HK-2 (cell line): ENCODE measurements around the gene TMEM51.

Experiments
- DNase-seq: peaks from one replicate; pipeline ENCODE4 v3.0.0-alpha.2; 2018; ENCODE audit not compliant: unreplicated experiment

The TMEM51 gene

GRCh38 chr1:15246960-15247614 is 93.5 kb downstream of the TMEM51 start, which contains the start of gene FHAD1:
FHAD1 (plus strand) TSS chr1:15247223; CDS start chr1:15251785, 4,562 bp downstream.
- DNase-seq, result peak; percentile 72

- DNase-seq, result no peak
Observed at GRCh38 chr1:15248216-15248615, 94.7 kb downstream of the TMEM51 start.

DNA sequence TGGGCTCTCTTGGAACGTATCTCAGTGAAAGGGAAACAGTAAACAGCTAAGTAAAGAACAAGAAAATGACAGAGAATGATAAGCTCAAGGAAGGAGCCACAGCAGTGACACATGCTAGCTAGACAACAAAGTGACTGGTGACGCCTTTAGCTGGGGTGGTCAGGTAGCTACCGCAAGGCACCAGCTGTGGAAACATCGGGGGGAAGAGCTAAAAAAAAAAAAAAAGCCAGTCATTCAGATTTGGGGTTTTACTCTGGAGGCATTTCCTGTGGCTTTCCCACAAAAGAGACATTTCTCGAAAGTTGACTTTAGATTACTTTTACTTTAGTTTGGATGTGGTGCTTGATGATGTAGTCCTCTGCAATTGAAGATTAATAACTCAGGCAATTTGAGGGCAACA is 95.5 kb downstream of the TMEM51 start:
- DNase-seq, result no peak

GRCh38 chr1:15251857-15252835 is 98.6 kb downstream of the TMEM51 start:
- DNase-seq, result no peak

DNA sequence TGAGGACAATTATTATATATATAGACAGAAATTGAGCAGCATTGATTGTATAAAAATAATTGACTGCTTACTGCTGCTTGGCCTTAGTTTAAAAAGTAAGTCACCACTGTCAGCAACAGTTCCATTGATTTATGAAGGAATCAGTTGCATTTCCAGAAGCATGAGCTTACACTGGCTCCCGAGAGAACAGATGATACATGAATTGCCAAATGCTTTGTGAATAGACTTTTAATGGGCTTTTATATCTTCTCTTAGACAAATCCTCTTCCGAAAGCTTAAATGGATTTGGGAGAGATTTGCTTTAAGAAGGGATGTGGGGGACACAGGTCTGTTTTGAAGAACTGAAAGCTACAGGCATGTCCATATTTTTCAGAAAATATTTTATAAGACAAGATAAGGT is 101.0 kb downstream of the TMEM51 start:
- DNase-seq, result no peak

- DNase-seq, result no peak
Observed at GRCh38 chr1:15255582-15256149, 102.1 kb downstream of the TMEM51 start.

GRCh38 chr1:15256584-15256983 is 103.0 kb downstream of the TMEM51 start:
- no peak for DNase-seq

DNA sequence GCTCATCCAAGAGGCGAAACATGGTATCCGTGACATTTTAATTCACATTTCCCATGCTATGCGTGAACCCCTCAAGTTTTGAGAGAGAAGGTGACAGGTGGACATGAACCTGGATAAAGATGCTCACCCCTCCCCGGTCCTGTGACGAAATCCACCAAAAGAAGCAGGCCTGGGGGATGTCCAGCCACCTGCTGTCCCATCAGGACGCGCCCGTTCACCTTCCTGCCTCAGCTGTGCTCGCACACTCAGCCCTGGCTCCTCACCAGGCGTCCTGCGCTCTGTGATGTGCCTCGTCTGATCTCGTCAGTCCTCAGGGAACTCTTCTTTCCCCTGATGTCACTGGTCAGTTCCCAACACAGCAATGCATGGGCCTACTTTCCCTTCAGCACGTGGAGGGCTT is 103.8 kb downstream of the TMEM51 start:
- DNase-seq, result no peak

DNA sequence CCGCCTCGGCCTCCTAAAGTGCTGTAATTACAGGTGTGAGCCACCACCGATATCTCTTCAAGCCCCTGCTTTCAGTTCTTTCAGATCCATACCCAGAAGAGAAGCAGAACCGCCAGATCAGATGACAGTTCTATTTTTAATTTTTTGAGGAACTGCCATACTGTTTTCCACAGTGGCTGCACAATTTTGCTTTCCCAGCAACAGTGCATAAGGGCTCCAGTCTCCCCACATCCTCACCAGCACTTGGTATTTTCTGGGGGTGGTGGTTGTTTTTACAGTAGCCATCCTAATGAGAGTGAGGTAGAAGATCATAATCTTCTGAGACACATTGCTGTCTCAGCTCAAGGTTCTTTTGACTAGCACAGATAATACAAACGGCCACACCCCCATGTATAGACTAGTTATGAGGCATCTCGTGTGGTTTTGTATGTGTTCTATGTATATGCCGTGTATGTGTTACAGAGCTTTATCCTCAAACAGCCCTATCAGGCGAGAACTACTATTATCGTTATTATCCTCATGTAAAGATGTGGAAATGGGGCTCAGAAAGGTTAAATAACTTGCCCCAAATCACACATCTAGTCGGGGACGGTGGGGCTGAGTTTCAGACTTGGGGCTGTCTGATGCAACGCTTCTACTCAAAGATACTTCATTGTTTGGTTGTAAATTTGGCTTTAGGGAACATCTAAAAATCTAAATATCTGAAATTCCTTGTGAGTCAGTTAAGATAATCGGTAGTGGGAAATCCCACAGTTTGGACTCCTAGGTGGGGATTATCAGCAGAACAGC is 105.5 kb downstream of the TMEM51 start:
- no peak for DNase-seq

- DNase-seq, result no peak
Observed at GRCh38 chr1:15259622-15260007, 106.1 kb downstream of the TMEM51 start.

DNA sequence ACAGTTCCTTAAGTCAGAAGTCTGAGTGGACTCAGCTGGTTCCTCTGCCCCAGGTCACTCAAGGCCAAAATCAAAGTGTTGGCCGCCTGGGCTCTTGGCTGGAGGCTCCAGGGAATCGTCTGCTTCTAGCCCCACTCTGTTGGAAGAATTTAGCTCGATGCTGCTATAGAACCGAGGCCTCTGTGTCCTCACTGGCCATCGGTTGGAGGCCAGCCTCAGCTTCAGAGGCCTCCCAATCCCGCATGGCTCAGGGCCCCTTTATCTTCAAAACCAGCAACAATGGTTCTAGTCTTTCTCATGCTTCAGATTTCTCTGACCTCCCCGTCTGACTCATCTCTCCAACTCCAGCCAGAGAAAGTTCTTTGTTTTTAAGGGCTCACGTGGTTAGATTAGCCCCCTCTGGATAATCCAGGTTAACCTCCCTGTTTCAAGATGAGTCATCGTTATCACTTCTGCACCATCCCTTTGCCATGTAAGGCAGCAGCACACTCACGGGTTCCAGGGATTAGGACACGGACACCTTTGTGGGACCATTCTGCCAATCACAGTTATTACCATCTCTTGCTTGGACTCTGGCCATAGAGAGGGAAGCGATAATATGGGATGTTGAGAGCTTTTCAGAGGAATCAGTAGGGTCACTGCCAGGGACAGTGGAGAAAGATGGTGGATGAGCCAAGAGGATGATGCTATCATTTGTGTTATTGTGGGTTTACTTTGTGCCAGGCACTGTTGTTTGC is 107.0 kb downstream of the TMEM51 start:
- no peak for DNase-seq

DNA sequence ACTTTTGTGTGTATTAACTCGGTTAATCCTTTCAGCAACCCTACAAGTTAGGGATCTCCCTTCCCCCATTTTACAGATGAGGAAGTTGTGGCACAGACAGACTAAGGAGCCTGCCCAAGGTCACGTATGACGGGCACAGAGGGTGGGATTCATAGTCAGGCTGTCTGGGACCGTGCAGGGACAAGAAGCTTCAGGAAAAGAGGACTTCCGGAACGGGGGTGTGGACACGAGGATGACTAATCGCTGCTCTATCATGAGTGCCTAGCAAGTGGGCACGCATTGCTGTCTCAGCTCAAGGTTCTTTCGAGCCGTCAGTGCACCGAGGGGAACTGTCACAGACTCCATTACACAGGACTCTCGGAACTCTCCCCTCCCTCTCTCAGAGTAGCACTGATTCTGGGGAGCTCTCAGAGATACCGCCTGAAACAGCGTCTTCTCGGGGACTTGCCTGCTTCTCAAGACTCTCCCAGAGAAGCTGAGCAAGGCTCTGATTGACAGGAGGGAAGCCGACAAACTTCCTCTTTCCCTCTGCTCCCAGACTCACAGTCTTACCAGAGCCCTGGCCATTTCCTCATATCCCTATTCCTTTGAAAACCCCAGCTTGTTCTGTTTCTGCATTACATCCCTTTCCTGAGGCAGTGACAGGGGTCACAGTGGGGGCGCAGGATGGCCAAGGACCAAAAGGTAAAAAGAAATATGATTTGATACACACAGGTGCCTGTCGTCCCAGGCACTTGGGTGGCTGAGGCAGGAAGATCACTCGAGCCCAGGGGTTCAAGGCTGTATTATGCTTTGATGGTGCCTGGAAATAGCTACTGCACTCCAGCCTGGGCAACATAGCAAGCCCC is 107.8 kb downstream of the TMEM51 start:
- no peak for DNase-seq

- no peak for DNase-seq
Observed at GRCh38 chr1:15262003-15262377, 108.4 kb downstream of the TMEM51 start.

GRCh38 chr1:15262706-15263105 is 109.2 kb downstream of the TMEM51 start:
- no peak for DNase-seq

- no peak for DNase-seq
Observed at GRCh38 chr1:15264769-15265168, 111.2 kb downstream of the TMEM51 start.
